Activated naive CD8-positive, alpha-beta T cell treated with anti-CD3 and anti-CD28 coated beads for 36 hours (primary cell): ENCODE data around the gene S100PBP. TPM values are rescaled to one million over a fixed set of nuclear protein-coding genes. Genes with fewer than 3 reads are reported as not detected.

Source experiments
- DNase-seq: peaks from one replicate; pipeline ENCODE4 v3.0.0; 2021
- H3K27ac Mint-ChIP-seq: one replicate; pipeline ENCODE4 v1.8.0; 2022; ENCODE audit warnings: mild to moderate bottlenecking, moderate library complexity, mixed read lengths
- H3K27me3 Mint-ChIP-seq: one replicate; pipeline ENCODE4 v1.8.0; 2022; ENCODE audit warnings: mild to moderate bottlenecking, mixed read lengths
- H3K36me3 Mint-ChIP-seq: one replicate; pipeline ENCODE4 v1.8.0; 2021; ENCODE audit warnings: mild to moderate bottlenecking, mixed read lengths
- H3K4me1 Mint-ChIP-seq: one replicate; pipeline ENCODE4 v1.8.0; 2021; ENCODE audit warnings: mixed read lengths
- H3K4me3 Mint-ChIP-seq: one replicate; pipeline ENCODE4 v1.8.0; 2022; ENCODE audit warnings: mild to moderate bottlenecking, moderate library complexity, mixed read lengths
- H3K9me3 Mint-ChIP-seq: one replicate; pipeline ENCODE4 v1.8.0; 2022; ENCODE audit warnings: mixed read lengths
- total RNA-seq, 2 experiments: library from RNA; stranded (reverse); gene quantifications; one replicate each; pipeline ENCODE4 v1.2.3, GENCODE V29; 2021

The S100PBP gene
- total RNA-seq, 2 experiments from 2014 or later: 24.6 to 28.5 TPM

- H3K27ac Mint-ChIP-seq: no peak overlapping the region
- H3K4me1 Mint-ChIP-seq: peaks cover 5% of the 10 kb centered on the region
- no peak for DNase-seq
Observed at GRCh38 chr1:32868806-32869455, 51.5 kb downstream of the S100PBP start.

GRCh38 chr1:32869923-32870614, 52.6 kb downstream of the S100PBP start:
- H3K36me3 Mint-ChIP-seq: no peaks in the 10 kb centered on the region
- no peak for DNase-seq
- peaks cover 53% of the 10 kb centered on the region for H3K27me3 Mint-ChIP-seq
- no peaks in the 10 kb centered on the region for H3K9me3 Mint-ChIP-seq
- H3K27ac Mint-ChIP-seq: no peak overlapping the region
- peak overlapping the region; percentile 57 for H3K4me3 Mint-ChIP-seq
- H3K4me1 Mint-ChIP-seq: peaks cover 5% of the 10 kb centered on the region

More at GRCh38 chr1:32868806-32869455, 51.5 kb downstream of the S100PBP start:
- Mint-ChIP-seq H3K4me3 (no peak overlapping the region), H3K36me3 (no peaks in the 10 kb centered on the region), H3K27me3 (peaks cover 41% of the 10 kb centered on the region), H3K9me3 (no peaks in the 10 kb centered on the region)

- no peak for DNase-seq
- H3K4me3 Mint-ChIP-seq: peak within 1 kb of the TSS; percentile 57
- H3K36me3 Mint-ChIP-seq: no peaks in the 10 kb centered on the region
- H3K9me3 Mint-ChIP-seq: no peaks in the 10 kb centered on the region
- H3K27me3 Mint-ChIP-seq: peaks cover 60% of the 10 kb centered on the region
- no peak within 1 kb of the TSS for H3K27ac Mint-ChIP-seq
- peaks cover 5% of the 10 kb centered on the region for H3K4me1 Mint-ChIP-seq
Observed at GRCh38 chr1:32870615-32871363, 53.3 kb downstream of the S100PBP start, which contains the start of gene FNDC5. FNDC5 (minus strand) TSS chr1:32870912.

- Mint-ChIP-seq H3K36me3 (no peaks in the 10 kb centered on the region), H3K27me3 (peaks cover 66% of the 10 kb centered on the region), H3K9me3 (no peaks in the 10 kb centered on the region), H3K4me1 (peaks cover 5% of the 10 kb centered on the region), H3K27ac (no peak overlapping the region), H3K4me3 (no peak overlapping the region)
- DNase-seq: no peak
Observed at GRCh38 chr1:32871364-32872191, 54.1 kb downstream of the S100PBP start.

- Mint-ChIP-seq H3K9me3 (no peaks in the 10 kb centered on the region), H3K4me3 (no peak overlapping the region), H3K27ac (no peak overlapping the region), H3K36me3 (no peaks in the 10 kb centered on the region), H3K27me3 (peaks cover 66% of the 10 kb centered on the region), H3K4me1 (peaks cover 5% of the 10 kb centered on the region)
- DNase-seq: no peak
Observed at GRCh38 chr1:32872192-32872460, 54.7 kb downstream of the S100PBP start.

GRCh38 chr1:32873484-32873883, 56.0 kb downstream of the S100PBP start:
- Mint-ChIP-seq H3K27me3 (peaks cover 66% of the 10 kb centered on the region), H3K4me3 (no peak overlapping the region), H3K9me3 (no peaks in the 10 kb centered on the region), H3K4me1 (peaks cover 5% of the 10 kb centered on the region), H3K27ac (no peak overlapping the region), H3K36me3 (no peaks in the 10 kb centered on the region)
- DNase-seq: no peak

- DNase-seq: no peak
Observed at GRCh38 chr1:32874860-32875752, 57.7 kb downstream of the S100PBP start.

GRCh38 chr1:32876341-32877210, 59.1 kb downstream of the S100PBP start:
- Mint-ChIP-seq H3K36me3 (no peaks in the 10 kb centered on the region), H3K27me3 (peaks cover 50% of the 10 kb centered on the region), H3K27ac (no peak overlapping the region)

More at GRCh38 chr1:32874860-32875752, 57.7 kb downstream of the S100PBP start:
- H3K9me3 Mint-ChIP-seq: no peaks in the 10 kb centered on the region
- H3K27ac Mint-ChIP-seq: no peak overlapping the region
- peaks cover 5% of the 10 kb centered on the region for H3K4me1 Mint-ChIP-seq
- no peaks in the 10 kb centered on the region for H3K36me3 Mint-ChIP-seq
- H3K4me3 Mint-ChIP-seq: no peak overlapping the region
- peaks cover 54% of the 10 kb centered on the region for H3K27me3 Mint-ChIP-seq

GRCh38 chr1:32877211-32878110, 60.0 kb downstream of the S100PBP start:
- Mint-ChIP-seq H3K27me3 (peaks cover 42% of the 10 kb centered on the region), H3K9me3 (no peaks in the 10 kb centered on the region), H3K36me3 (no peaks in the 10 kb centered on the region), H3K4me3 (no peak overlapping the region), H3K27ac (no peak overlapping the region), H3K4me1 (no peaks in the 10 kb centered on the region)
- DNase-seq: no peak

More at GRCh38 chr1:32876341-32877210, 59.1 kb downstream of the S100PBP start:
- Mint-ChIP-seq H3K4me3 (no peak overlapping the region), H3K9me3 (no peaks in the 10 kb centered on the region), H3K4me1 (no peaks in the 10 kb centered on the region)
- DNase-seq: peak; percentile 60

GRCh38 chr1:32878183-32878582, 60.7 kb downstream of the S100PBP start:
- Mint-ChIP-seq H3K27ac (no peak overlapping the region), H3K27me3 (peaks cover 40% of the 10 kb centered on the region), H3K4me1 (no peaks in the 10 kb centered on the region), H3K4me3 (no peak overlapping the region), H3K36me3 (no peaks in the 10 kb centered on the region), H3K9me3 (no peaks in the 10 kb centered on the region)
- DNase-seq: no peak

GRCh38 chr1:32878637-32879041, 61.2 kb downstream of the S100PBP start:
- no peaks in the 10 kb centered on the region for H3K36me3 Mint-ChIP-seq
- H3K27ac Mint-ChIP-seq: no peak overlapping the region
- DNase-seq: no peak
- no peaks in the 10 kb centered on the region for H3K4me1 Mint-ChIP-seq
- H3K4me3 Mint-ChIP-seq: no peak overlapping the region
- H3K27me3 Mint-ChIP-seq: peaks cover 42% of the 10 kb centered on the region
- H3K9me3 Mint-ChIP-seq: no peaks in the 10 kb centered on the region

- Mint-ChIP-seq H3K27ac (no peak overlapping the region), H3K36me3 (no peaks in the 10 kb centered on the region), H3K4me3 (no peak overlapping the region), H3K27me3 (peaks cover 35% of the 10 kb centered on the region), H3K9me3 (no peaks in the 10 kb centered on the region), H3K4me1 (no peaks in the 10 kb centered on the region)
- DNase-seq: no peak
Observed at GRCh38 chr1:32881291-32881690, 63.8 kb downstream of the S100PBP start.
